NB4 (cell line): ENCODE data around the gene TBL1XR1.
"Not testable (repeated sequence)": the region's sequence is repeated elsewhere in the genome, so short reads cannot be mapped to it uniquely, and the experiment has no call there.

Source experiments
- MAX ChIP-seq: IDR thresholded peaks from 2 replicates; pipeline ENCODE4 v1.6.1; 2011; ENCODE audit warnings: low read depth, low read length
- MYC ChIP-seq: IDR thresholded peaks from 2 replicates; pipeline ENCODE4 v1.6.1; 2011; ENCODE audit warnings: low read depth, low read length
- POLR2A ChIP-seq: IDR thresholded peaks from 2 replicates; pipeline ENCODE4 v1.6.1; 2011; ENCODE audit warnings: mild to moderate bottlenecking; ENCODE audit not compliant: insufficient read length; ENCODE audit errors: extremely low read depth
- TF ChIP-seq, protein P1 (sequence below): IDR thresholded peaks from one replicate; pipeline ENCODE4 v1.5.1; 2012; ENCODE audit warnings: low read depth, low read length

GRCh38 chr3:177161603-177162002 lies 35.7 kb downstream of the TBL1XR1 start:
- TF ChIP-seq, protein P1, sequence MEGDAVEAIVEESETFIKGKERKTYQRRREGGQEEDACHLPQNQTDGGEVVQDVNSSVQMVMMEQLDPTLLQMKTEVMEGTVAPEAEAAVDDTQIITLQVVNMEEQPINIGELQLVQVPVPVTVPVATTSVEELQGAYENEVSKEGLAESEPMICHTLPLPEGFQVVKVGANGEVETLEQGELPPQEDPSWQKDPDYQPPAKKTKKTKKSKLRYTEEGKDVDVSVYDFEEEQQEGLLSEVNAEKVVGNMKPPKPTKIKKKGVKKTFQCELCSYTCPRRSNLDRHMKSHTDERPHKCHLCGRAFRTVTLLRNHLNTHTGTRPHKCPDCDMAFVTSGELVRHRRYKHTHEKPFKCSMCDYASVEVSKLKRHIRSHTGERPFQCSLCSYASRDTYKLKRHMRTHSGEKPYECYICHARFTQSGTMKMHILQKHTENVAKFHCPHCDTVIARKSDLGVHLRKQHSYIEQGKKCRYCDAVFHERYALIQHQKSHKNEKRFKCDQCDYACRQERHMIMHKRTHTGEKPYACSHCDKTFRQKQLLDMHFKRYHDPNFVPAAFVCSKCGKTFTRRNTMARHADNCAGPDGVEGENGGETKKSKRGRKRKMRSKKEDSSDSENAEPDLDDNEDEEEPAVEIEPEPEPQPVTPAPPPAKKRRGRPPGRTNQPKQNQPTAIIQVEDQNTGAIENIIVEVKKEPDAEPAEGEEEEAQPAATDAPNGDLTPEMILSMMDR = not testable (repeated sequence)
- TF ChIP-seq POLR2A, MAX, MYC: not testable (repeated sequence)
